Endometrium (tissue), 2 donors: Measurements from ENCODE around the gene CIB4.

Source experiments
- FAIRE-seq: peaks from 2 replicates; lab custom pipeline; 2012; peaks lifted over from hg19 to GRCh38; lab: Jason Lieb, UNC
- donor health status: control.
- donor health status: control.

Gene CIB4

DNA sequence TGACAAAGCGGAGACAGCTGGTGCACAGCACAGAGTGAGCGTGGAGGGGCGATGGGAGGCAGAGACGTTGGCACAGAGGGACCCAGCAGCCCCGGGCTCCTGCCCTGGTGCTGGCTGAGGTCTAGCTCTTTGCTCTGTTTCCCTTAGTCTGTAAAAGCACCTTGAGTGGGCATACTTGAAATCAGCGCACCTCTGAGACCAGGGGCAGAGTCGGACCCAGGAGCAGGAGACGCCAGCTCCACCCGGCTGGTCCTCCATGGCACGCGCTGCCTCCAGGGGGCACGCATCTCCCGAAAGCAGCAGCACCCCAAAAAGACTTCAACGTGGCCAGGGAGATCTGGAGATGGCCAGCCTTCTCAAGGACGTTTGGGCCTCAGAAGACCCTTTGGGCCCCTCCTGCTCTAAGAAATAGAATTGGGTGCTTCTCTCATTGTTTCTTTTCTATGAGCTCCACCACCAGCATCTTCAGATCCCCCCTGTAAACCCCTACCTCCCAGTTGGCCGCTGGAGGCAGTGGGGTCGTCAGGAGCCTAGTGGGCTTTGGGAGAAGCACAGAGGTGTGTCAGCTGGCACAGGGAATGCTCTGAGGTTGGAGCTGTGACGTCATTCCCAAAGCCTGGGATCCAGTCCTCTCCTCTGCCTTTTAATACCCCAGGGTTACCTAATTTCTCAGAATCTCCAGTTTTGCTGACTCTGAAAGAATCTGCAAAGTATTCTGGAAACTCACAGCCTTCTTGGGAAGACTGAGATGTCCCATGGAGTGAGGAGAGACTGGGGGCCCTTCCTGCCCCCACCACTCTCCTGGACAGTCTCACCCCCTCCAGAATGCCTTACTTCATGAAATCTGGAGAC, 58.9 kb downstream of the CIB4 start:
- no peak for FAIRE-seq

DNA sequence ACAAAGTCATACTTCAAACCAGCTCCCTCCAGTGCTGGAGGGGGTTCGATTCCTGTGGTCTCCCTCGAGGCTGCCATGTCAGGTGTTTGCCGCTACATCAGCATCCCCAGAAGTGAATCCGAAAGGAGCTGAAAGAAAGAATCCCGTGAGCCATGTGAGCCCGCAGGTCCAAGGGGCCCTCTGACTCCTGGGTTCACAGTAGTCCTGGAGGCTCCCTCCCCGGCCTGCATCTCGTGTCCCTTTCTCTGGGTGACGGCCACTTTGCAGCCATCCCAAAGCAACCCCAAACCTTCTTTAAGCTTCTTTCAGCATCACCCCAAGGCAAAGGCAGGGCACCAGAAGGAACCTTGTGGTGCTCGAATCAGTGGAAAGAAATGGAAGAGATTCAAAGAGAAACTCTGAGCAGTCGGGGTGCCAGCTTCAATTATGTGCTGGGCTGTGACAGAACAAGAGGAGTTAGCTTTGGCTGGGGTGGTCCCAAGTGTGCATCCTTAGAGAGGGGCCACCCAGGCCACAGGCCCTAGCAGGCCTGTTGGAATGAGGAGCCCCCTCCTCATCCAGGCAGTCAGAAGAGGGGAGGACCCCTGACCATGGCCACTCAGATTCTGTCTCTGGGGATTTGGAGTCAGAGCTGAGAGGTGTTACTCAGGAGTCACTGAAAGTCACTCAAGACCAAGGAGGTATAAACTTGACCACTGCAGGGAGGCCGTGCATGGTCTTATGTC, 59.7 kb downstream of the CIB4 start:
- no peak for FAIRE-seq

DNA sequence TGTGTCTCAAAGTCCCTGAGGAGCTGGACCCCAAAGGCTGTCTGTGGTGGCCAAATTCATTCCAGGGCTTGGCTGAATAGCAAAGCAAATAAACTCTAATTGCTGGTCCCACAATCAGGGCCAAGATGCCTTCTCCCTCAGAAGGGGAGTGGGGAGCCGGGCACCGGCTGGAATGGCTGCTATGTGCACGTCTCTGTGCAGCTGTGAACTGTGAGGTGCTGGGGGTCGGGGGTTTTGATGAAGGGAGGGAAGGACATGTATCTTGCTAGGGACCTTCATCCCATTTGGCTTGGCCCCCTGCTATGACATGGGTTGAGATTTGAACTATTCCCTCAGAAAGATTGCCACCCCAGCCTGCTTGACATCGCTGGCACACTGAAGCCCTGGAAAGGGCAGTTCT, 60.4 kb downstream of the CIB4 start:
- FAIRE-seq, result no peak

DNA sequence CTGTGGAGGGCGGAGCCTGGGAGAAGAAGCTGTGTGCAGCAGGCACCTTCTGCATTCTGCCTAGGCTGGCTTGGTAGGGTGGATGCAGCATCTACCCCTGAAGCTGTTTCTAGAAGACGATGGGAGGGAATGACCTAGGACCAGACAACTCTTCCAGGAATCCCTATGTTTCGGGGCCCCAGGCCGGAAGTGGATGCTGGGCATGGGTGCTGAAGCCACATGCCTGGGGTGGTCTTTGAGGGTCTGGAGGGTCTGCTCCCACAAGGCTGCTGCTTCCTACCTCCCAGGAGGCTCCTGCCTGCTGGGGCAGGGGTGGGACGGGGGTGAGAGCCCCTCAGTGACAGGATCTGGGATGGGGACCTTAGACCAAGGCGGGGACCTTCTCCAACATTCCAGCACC, 61.0 kb downstream of the CIB4 start:
- no peak for FAIRE-seq

DNA sequence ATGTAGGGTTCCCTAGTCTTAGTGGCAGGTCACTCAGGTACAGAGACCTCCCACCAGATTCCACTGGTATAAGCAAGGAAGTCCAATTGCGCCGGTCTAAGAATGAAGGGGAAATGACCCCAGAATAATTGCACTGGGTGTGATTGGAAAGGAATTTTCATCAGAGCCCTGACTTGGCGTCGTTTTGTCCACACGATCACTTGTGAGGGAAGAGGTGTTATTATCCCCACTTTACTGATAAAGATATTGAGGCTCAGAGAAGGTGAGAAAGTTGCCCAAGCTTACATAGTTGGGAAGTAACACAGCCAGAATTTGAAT, 61.5 kb downstream of the CIB4 start:
- FAIRE-seq, result no peak

DNA sequence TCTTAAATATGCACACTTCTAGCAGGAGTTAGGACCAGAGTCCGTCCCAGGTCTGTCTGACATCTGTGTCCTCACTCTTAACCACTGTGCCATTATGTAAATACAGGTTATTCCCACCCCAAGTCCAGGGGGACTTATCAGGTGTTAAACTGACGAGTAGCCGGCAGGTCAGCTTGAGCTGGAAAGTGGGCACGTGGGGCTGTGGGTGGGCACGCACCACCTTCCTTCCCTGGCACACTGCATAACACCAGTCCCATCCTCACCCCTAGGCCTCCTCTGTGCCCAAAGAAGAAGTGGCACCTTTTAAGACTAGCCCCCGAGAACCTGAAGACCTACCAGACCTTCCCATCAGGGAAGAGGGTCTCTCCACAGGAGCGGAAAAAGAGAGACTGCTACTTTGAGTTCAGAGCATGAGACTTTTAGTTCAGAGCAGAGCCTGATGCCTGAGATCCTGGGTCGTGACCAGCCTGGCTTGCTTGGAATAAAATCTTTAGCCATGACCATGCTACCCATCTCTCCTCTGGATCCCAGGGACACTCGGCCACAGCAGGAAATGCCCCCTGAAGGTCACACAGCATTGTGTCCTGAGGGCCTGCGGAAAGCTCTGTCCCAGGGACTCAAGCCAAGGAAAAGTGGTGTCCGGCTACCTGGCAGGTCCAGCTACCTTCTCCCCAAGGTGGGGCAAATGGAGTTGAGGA, 62.0 kb downstream of the CIB4 start:
- no peak for FAIRE-seq

DNA sequence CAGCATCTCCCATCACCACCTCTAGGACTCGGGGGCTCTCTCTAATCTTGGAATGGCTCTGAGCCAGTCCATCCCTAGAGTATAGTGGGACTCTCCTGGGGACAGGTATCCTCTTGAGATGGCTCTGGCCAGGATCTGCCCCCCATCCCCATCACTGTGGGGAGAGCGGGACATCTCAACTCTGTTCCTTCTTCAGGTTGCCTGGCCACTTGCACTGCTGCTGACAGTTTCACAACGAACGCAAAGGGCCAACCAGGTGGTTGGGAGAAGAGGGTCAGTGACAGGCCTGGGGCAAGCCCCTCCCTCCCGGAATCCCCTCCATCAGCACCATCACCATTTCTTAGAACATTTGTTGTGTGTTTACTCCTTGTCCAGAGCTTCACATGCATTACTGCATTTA, 62.6 kb downstream of the CIB4 start:
- FAIRE-seq, result no peak

DNA sequence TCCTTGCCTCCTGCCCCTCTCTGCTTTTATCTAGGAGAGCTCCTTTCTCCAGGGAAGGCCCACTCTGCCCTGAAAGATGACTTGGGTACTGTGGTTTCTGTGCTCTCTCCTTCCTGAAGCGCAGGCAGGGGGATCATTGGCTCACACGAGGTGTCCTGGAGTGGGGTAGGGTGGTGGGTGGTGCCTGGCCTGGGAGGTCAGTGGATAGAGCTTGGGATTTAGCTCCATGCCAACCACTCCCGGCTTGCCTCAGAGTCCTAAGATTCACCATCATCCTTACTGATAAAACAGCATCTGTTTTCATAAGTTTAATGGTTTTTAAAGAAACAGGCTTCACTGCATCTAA, 63.1 kb downstream of the CIB4 start:
- no peak for FAIRE-seq

DNA sequence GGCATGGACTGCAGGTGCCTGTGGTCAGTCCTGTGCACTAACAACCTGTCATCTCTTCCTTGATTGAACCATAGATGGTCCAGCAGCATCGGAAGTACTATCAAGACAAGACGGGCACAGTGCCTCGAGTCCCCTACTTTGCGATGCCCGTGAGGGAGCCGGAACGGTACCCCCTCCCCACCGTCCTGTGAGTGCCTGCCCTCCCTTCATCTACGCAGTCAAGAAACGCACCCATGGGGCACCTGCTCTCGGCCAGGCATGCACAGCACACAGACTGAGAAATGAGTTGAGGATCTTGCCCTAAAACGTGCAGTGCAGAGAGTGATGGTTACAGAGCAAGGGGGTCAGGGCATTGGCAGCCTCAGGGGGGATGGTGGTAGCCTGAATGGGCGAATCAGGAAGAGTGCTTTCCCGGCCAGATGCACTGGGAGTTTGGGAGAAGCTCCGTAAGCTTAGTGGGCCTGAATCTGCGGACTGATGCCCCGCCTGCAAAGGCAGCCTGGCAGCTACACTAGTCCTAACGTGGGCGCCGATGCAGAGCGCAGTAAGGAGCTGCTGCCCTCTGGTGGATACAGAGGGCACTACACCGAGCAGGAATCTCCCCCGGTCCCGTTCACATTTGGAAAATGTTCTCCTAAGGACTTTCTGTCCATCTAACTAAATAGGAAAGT, 63.6 kb downstream of the CIB4 start:
- FAIRE-seq, result no peak

DNA sequence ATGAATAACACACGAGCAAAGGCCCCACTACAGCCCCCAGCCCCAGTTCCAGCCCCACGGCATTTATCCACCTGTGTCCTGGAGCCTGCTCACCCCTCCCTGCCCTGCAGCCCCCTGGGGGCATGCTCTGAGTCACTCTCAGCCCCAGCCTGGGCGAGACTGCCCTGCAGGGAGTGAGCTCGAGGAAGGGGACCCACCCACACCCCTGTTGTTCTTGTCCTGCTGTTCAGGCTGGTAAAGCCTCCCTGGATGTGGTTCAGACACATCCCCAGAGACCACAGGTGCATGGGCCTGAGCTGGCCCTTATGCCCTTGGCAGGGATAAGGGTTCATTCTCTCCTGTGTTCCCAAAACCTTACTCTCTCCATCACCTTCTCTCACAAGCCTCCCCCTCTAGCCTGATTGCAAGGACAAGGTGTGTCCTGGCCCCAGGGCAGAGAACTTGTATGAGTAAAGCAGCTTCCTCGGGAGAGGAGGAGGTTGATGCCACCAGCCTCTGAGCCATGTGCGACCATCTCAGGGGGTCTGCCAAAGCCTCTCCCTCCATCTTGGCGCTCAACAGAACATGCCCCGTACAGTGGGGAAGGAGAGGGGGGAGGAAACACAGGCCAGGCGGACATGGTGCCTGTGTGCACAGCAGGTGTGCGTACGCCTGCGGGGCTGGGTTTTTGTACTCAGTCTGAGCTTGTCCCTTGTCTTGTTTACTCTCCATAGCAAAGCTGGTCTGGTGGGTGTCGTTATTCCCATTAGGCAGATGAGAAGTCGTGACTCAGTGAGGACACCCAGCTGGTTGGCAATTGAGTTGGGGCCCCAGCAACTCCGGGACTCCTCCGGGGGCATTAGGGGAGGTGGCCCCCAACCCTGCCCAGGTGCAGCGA, 64.4 kb downstream of the CIB4 start:
- FAIRE-seq, result no peak

DNA sequence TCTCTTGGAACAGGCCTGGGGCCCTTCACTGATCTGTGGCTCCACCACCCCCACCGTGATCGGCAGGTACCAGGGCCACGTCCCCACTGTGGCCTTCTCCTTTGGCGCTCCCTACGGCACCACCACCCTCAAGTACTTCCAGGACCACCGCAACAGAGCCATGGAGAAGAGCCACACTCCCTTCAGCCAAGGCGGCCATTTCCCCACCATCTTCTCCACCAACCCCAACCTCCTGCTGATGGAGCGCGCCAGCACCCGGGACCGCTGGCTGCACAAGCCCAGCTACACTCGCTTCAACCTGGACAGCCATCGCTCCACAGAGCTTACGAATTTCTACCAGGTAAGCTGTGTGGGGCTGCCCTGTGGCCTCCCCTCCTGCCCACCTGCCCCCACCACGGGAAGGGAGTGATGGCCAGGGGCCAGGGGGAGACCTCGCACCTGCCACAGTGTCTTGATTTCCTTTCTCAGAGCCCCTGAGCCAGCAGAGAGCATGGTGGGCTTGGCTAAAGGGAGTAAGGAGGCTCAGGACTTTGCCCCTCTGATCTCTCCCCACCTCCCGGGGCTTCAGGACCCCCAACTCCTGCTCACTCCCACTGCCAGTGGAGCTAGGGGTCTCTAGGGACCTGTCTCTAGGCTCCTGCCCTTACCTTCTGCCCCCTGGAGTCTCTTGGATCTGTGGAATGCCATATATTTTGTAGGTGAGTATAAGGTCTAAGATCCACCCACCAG, 65.2 kb downstream of the CIB4 start:
- no peak for FAIRE-seq

DNA sequence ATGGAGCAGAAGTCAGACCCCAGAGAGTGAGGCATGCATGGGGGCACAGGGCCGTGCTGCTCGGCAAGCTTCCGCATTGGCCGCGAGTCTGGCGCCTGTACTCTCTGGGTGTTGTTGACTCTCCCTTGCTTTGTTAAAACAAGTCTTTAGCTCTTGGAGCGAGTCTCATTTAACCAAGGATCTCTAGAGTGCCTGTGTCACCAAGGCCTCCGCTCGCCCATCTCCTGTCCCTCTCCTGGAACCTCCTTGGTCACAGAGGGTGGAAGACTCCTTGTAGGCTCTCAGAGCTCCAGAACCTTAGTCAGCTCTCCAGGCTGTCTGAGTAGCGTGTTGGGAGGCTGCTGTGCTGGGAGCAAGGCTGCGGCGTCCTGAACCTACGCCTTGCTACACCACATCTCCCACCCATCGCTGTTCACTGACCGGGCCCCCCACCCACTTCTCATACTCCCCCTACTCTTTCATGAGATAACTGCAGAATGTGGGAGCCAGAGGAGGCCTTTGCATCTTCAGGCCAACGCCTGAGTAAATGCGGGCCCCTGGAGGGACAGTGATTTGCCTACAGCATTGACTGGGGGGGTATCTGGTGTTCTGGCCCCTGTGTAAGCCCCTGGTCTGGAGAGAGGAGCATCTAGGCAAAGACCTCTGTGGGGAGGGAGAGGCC, 66.1 kb downstream of the CIB4 start:
- FAIRE-seq, result no peak

DNA sequence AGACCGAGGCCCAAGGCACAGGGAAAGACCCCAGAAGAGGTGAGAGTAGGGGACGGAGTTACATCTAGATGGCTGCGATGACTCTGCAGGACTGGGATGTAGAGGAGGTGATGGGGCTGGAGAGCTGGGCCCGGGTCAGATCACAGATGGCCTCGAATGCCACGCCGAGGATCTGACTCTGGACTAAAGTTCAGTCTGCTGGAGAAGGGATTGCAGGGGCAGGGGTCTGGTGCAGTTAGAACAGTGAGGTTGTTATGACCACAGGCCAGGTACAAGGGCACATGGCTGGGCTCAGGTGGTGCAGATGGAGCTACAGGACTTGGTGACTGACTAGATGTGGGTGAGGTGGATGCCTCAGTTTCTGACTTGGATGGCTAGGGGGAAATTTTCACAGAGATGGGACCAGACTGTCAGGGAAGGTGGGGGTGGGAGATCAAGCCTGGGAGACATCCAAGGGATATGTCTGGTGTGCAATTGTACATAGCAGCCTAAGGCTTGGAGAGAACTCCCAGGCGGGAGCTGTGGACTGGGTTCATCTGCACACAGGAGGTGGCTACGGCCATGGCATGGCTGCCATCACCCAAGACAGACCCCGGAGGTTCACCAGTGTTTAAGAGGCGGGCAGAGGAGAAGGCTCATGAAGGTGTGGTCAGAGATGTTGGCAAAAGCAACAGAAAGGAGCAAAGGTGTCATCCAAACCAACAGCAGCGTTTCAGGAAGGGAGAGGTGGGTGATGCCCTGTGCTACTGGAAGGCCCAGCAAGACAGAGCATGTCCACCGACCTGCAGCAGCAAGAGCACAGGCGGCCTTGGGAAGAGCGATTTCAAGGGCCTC, 66.9 kb downstream of the CIB4 start:
- no peak for FAIRE-seq

DNA sequence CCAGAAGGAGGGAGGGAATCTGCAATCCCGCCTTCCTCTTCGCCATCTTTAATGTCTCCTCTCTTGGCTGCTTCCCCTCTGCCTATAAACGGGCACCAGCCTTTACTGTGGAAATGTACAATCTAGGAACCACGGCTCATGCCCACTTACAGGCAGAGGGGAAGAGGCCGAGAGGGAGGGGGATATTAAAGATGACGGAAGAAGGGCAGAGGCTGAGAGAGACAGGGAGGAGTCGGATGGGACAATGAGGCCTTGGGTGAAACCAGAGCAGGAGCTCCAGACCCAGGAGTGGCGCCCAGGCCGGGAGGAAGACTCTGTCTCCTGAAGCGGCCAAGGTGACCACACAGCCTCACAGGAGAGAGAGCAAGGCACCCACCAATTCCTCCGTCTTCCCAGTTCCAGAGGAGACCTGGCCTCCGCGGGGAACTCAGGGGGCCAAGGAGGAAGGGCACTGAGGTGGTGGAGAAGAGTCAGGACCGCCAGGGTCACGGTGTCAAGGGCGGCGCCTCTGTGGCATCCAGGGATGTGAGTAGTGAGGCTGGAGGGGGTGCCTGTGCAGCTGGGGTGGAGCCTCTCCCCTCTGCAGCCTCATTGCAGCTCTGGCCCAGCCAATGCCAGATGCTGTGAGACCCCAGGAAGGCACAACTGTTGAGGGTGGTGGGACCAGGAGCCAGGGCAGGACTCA, 67.8 kb downstream of the CIB4 start:
- no peak for FAIRE-seq

DNA sequence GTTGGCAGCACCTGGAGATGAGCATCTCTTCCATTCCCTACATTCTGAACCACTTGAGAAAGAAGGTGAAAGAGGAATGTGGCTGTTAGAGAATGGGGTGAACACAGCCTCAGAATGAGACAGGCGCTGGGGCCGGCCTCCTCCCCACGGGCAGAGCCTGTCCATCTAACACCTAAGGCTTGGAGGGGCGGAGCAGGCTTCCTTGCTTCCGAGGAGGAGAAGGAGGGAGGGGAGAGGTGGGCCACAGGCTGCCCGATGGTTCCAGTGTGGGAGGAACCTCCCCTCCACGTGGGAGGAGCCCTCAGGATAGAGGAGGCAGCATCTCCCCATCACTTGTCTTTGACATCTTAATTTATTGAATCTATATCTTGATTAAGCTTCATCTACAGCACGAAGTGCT, 68.6 kb downstream of the CIB4 start:
- no peak for FAIRE-seq

DNA sequence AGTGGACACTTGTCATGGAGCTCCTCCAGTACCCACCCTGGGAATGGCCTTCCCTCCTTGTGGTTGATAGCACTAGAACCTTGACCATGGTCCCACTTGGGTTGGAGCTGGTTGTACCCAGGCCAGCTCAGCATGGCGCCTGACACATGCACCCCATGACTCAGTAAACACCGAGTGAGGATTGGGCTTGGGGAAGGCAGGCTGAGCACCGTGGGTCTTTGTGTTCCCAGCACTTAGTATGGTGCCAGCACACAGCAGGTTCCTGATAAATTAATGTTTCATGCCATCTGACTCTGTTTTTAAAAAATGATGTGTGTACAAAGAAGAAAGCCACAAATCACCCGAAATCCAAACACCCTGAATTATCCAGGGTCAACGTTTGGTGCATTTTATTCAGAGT, 69.8 kb downstream of the CIB4 start:
- FAIRE-seq, result no peak

DNA sequence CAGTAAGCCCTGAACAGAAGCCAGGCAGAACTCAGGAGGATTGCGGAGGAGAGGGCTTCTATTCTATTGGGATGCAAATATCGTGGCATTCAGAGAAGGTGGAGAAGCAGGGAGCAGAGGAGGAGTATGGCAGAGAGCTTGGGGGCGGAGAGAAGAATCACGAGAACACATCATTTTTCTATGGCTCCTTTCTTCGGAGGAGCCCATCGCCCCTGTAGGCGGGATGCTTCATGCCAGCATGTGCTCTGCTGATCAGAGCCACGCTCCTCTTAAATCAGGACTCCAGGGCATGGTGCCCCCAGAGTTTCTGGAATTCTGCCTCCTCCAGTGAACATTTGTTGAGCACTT, 71.1 kb downstream of the CIB4 start:
- FAIRE-seq, result no peak

DNA sequence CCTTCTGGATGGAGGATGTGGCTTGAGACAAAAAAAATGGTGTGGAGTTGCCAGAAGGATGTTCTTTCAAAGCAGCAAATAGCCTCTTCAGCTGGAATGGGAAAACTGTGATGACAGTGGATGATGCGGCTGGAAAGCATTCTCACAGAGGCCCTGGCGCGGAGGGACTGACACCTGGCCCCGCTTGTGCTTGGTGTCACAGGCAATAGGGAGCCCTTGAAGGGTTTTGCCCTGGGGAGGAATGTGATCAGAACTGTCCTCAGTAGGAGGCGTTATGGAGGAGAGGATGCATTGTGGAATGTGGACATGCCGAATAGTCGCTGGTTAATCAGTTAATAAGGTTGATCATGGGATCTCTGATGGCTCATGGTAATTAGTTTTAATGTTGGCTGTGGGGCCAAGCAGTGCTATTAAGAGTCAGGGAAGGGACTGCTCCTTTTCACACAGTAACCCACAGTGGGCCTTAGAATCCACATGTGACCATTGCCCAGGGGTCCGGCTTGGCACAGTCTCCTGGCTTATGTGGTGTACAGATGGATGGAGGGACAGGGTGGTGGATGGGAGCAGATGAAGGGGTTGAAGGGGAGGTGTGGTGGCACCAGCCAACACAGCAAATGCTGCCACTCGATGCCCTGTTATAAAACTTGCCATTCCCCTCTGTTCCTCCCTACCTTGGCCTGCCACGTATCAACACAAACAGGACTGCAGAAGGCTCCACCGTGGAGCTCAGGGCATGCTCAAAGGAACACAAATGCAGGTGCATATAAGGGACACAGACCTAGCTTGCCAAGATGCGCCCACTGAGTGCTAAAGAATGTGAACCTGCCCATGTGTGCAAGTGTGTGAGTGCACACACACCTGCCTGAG, 71.7 kb downstream of the CIB4 start:
- no peak for FAIRE-seq
